GM21737 (cell line): ENCODE data around the gene VSTM4.

Experiments used
- ATAC-seq: cut with Tn5 transposase; IDR thresholded peaks from one replicate; pipeline ENCODE4 v1.9.1; 2021; ENCODE audit warnings: mild to moderate bottlenecking, moderate library complexity; ENCODE audit not compliant: unreplicated experiment

VSTM4 gene

GRCh38 chr10:49094646-49095045 lies 20.7 kb downstream of the VSTM4 start:
- no peak for ATAC-seq

- ATAC-seq: no peak
These were observed 21.4 kb downstream of the VSTM4 start for GRCh38 chr10:49093922-49094321.

GRCh38 chr10:49092477-49092876 lies 22.8 kb downstream of the VSTM4 start:
- ATAC-seq: no peak

GRCh38 chr10:49091450-49092210 lies 23.7 kb downstream of the VSTM4 start:
- ATAC-seq: no peak

GRCh38 chr10:49090696-49091380 lies 24.5 kb downstream of the VSTM4 start:
- no peak for ATAC-seq

- no peak for ATAC-seq
These were observed 25.1 kb downstream of the VSTM4 start for GRCh38 chr10:49090189-49090575.

- ATAC-seq: no peak
These were observed 25.6 kb downstream of the VSTM4 start for GRCh38 chr10:49089557-49090188.

- no peak for ATAC-seq
These were observed 26.2 kb downstream of the VSTM4 start for GRCh38 chr10:49089152-49089551.

GRCh38 chr10:49086889-49087288 lies 28.4 kb downstream of the VSTM4 start:
- ATAC-seq: no peak

GRCh38 chr10:49083261-49083660 lies 32.1 kb downstream of the VSTM4 start:
- no peak for ATAC-seq

GRCh38 chr10:49082766-49083165 lies 32.6 kb downstream of the VSTM4 start:
- ATAC-seq: no peak

GRCh38 chr10:49081547-49082275 lies 33.6 kb downstream of the VSTM4 start:
- no peak for ATAC-seq

GRCh38 chr10:49080965-49081364 lies 34.4 kb downstream of the VSTM4 start:
- no peak for ATAC-seq

- ATAC-seq: no peak
These were observed 35.3 kb downstream of the VSTM4 start for GRCh38 chr10:49080071-49080470.

GRCh38 chr10:49079499-49079898 lies 35.8 kb downstream of the VSTM4 start:
- ATAC-seq: no peak

GRCh38 chr10:49079072-49079471 lies 36.2 kb downstream of the VSTM4 start:
- no peak for ATAC-seq

- ATAC-seq: no peak
These were observed 36.9 kb downstream of the VSTM4 start for GRCh38 chr10:49078433-49078832.

GRCh38 chr10:49076741-49077521 lies 38.4 kb downstream of the VSTM4 start:
- no peak for ATAC-seq

GRCh38 chr10:49076319-49076718 lies 39.0 kb downstream of the VSTM4 start:
- no peak for ATAC-seq

GRCh38 chr10:49075743-49076142 lies 39.6 kb downstream of the VSTM4 start:
- ATAC-seq: no peak
